DLD1 (cell line): ENCODE results near the gene PSMD4.
"Not testable (repeated sequence)": the region's sequence is repeated elsewhere in the genome, so short reads cannot be mapped to it uniquely, and the experiment has no call there.

Source experiments
- in situ Hi-C: cut with HindIII; loops from 2 replicates; pipeline ENCODE4 v1.10.0; 2017; ENCODE audit warnings: low sequenced_read_pairs

The PSMD4 gene

DNA sequence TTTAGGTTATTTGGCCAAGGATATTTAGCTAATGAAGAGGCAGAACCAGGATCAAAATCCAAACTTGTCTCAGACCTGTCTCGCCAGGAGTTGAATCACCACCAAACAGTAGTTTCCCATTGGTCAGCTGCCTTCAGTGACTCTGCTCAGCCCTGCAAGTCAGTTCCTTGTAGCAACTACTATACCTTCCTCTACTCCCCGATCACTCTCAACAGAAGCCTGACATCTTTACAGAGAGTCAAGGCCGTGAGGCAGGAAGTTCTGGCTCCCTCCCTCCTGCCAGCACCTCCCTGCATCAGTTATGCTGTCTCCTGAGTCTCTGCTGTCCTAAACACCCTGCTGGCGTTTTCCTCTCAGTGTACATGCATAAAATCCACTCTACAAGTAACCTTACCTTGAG is 13.2 kb downstream of the PSMD4 start:
- in situ Hi-C loops = no loop called here

DNA sequence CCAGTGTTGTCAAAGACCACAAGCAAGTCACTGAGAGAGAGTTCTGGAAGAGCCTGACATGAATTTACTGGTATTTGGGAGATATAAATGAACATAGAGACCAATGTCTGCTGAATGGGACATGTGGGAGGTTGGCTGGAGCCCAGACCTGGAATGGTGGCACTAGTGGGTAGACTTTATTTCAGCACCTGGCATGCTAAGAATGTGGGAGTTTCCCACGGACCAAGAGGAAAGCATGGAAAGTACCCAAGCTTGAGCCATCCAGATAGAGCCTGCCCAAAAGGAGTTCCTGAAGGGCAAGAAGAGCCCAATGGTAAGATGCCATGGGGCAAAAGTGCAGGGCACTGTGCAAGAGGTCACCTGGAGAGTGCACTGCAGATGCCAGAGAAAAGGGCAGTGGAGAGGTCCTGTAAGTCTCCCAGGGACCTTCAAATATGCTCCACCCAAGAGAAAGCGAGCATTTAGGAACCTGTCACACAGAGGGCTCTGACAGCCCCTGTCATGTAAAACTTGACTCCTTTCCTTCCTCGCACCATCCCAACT is 19.5 kb downstream of the PSMD4 start:
- in situ Hi-C loops = no loop called here

DNA sequence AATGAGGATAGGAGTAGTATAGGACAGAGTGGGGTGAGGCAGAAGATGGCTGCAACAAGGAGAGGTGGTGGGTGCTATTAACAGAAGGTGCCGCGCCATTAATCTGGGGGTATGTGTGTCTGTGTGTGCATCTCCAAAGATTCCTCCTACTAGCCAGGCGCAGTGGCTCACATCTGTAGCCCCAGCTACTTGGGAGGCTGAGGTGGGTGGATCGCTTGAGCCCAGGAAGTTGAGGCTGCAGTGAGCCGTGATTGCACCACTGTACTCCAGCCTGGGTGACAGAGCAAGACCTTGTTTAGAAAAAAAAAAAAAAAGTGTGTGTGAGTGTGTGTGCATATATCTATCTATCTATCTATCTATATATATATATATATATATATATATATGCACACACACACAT is 20.8 kb downstream of the PSMD4 start:
- in situ Hi-C loops = not testable (repeated sequence)

DNA sequence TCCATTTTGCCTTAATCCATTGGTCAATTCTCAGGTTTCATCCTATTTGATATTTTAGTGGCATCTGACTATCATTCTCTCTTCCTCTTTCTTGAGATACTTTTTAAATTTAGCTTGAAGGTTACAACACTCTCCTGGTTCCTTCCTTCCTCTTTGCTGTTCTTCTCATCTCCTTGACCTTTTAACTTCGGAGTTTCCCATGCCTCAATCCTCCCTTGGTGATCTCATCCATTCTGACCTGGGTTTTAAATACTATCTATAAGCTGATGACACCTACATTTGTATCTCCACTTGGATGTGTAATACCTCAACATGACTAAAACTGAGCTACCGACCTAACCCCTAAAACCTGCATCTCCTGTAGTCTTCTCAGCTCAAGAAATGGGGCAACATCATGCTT is 22.7 kb downstream of the PSMD4 start:
- in situ Hi-C loops = no loop called here

DNA sequence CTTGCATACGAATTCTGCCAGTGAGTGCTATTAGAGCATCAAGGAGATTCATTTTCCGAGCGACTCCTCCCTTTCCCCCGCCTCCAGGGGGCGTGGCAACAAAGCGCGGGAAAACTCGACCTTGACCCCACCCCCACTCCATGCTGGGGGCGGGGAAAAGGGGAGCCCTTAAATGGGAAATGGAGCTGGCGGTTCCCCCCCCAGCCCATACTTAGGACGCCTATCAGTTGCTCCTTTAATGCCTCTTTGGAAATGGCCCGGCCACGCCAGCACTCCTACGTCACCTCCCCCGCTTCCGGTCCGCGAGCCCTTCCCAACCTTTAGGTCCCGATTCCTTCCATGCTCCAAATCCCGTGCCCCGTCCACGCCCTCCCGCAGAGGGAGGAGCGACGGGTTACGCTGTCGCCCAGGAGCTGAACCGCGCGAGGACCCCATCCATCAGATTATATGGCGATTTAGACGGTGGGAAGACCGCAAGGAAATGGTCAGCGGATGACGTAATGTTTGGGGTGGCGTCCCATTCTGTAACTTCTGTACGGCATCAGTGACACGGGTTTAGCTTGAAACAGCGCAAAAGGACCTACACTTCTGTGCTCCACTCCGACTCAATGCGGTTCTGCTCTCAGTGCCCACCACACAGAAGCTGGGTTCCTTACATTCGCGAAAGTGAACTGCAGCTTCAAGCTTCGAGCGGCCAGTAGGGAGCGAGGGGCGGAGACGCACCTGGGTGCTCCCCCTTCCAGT is 26.9 kb downstream of the PSMD4 start:
- in situ Hi-C loops = no loop called here

DNA sequence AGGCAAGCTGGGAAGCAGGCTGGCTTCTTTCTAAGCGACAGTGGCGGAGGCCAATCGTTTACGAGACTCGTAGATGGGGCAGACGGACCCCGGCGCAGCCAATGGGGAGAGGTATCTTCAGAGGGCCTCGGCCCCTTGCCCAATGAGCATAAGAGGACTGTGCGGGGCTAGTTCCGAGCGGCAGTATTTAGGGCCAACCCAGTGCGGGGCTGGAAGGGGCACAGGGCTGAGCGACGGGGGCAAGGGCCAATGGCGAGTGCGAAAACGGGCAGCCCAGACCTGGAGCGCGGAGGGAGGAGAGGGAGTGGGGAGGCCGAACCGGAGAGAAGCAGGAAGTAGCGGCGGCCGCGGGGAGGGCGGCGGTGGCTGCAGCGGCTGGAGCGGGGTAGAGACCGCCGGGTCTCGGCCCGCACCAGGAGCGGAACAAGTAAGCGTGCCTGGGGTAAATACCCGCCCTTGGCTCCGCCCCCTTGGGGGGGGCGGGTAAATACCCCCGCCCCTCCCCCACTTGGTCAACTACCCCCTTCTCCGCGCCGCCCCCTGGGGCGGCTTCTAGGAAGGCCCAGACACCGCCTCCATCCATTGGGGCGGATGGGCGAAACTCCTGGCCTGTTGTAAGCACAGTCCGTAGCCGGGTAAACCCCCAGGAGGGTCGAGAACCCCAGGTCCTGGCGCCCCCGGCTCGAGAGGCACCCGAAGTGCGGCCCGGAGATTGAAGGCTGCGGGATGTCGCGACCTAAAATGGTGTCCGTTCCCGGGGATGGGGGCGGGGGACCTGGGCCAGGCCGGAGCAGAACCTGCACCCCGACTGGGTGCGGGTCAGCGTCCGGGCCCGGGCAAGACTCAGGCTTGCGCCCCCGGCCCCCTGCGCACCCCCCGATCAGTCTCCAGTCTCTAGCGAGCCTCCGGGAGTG is 27.7 kb downstream of the PSMD4 start, which contains the start of gene ZNF687:
TSS of gene ZNF687 (plus strand) at position 331 of the 914 bp plus-strand sequence. CDS start 3,993 bp downstream, outside the sequence.
- in situ Hi-C loops = no loop called here

DNA sequence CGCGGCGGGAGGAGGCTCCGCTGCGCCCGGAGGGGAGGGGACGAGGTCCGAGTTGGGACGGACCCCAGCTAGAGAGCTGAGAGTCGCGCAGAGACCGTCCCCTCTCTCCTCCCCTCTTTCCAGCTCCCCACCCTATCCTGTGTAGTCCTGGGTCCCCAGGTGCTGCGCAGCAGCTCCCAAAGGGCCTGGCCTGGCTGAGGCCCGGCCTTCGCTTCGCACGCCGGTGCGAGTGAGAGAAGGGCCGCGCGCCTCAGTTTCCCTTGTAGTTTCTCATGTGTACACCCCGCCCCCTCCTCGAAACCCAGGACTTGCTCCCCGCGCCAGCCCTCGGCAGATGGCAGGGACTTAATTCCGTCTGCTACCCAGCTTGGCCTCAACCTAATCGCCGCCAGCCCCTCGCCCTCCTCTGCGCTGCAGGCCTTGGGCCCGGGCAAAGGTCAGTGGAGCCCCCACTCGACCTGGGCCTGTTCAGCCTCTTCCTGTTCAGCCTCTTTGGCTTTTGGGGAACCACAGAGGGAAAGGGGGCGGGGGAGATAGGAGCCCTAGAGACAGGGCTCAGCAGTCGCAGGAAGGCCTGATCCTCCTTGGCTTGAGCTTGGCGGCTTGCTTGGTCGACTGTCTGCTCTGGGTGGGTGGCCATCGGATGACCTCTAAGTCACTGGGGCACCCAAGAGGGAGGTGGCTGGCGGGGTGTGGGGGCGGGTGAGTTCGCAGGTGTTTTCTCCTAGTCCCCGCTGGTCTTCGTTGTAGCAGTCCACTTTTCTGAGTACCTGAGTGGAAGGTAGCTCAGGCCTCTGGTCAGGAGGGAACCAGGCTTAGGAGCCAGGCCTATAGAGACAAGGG is 28.6 kb downstream of the PSMD4 start:
- in situ Hi-C loops = no loop called here

DNA sequence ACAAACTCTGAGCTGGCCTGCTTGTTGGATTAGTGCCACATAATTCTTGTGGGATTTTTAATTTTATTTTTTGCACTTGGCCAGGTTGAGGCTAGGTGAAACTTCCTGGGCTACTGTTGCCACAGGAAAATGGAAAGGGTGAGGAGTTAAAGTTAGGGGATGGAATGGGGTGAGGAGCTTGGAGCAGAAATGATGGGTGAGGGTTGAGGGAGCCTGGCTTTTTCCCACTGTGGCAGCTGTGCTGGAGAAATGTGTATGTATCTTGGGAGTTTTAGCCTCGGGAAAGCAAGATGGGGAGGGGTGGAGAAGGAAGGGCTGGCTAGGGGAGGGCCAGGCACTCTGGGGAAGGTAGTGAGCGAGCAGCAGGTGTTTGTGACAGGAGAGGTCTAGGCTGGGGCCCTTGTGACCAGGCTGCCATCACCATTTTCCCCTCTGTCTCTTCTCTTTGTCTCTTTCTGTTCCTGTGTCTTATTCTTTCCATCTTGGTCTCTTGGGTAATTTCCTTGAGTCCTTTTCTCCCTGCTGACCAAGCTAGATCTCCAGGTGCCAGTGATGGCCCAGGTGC is 29.6 kb downstream of the PSMD4 start:
- in situ Hi-C loops = no loop called here

DNA sequence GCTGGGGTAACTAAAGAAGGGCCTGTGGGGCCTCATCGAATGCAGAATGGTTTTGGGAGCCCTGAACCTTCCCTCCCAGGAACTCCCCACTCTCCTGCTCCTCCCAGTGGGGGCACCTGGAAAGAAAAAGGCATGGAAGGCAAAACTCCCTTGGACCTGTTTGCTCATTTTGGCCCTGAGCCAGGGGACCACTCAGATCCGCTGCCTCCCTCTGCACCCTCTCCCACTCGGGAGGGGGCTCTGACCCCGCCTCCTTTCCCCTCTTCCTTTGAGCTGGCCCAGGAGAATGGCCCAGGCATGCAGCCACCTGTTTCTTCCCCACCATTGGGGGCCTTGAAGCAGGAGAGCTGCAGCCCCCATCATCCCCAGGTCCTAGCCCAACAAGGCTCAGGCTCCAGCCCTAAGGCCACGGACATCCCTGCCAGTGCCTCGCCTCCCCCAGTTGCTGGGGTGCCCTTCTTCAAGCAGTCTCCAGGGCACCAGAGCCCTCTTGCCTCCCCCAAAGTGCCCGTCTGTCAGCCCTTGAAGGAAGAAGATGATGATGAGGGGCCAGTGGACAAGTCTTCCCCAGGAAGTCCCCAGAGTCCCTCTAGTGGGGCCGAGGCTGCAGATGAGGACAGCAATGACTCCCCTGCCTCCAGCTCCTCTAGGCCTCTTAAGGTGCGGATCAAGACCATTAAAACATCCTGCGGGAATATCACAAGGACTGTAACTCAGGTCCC is 32.2 kb downstream of the PSMD4 start:
- in situ Hi-C loops = no loop called here

DNA sequence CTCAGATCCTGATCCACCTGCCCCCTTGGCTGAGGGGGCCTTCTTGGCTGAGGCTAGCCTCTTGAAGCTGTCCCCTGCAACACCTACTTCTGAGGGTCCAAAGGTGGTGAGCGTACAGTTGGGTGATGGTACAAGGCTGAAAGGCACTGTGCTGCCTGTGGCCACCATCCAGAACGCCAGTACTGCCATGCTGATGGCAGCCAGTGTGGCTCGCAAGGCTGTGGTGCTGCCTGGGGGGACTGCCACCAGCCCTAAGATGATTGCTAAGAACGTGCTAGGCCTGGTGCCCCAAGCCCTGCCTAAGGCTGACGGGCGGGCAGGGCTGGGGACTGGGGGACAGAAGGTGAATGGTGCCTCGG is 32.8 kb downstream of the PSMD4 start:
- in situ Hi-C loops = no loop called here

DNA sequence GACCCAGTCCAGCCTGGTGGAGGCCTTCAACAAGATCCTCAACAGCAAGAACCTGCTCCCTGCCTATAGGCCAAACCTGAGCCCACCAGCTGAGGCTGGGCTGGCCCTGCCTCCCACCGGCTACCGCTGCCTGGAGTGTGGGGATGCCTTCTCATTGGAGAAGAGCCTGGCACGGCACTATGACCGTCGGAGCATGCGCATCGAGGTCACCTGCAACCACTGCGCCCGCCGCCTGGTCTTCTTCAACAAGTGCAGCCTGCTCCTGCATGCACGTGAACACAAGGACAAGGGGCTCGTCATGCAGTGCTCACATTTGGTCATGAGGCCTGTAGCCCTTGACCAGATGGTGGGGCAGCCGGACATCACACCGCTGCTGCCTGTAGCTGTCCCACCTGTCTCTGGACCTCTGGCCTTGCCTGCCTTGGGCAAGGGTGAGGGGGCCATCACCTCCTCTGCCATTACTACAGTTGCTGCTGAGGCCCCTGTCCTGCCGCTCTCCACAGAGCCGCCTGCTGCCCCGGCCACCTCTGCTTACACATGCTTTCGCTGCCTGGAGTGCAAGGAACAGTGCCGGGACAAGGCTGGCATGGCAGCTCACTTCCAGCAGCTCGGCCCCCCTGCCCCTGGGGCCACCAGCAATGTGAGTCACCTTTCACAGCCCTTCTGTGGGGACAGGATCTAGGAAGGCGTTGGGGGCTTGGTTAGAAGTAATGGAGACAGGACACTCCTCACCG is 33.4 kb downstream of the PSMD4 start:
- in situ Hi-C loops = no loop called here

DNA sequence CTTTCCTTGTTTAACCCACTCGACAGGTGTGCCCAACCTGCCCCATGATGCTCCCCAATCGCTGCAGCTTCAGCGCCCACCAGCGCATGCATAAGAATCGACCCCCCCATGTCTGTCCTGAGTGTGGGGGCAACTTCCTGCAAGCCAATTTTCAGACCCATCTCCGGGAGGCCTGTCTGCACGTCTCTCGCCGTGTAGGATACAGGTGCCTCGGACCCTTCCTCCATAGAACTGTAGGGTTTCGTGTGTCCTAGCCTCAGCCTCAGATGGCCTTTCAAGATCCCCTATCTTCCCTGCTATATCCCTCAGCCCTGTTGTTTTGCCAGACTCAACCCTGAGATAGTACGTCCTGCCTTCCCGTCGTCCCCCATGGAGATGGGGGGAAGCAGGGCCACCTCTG is 34.0 kb downstream of the PSMD4 start:
- in situ Hi-C loops = no loop called here

DNA sequence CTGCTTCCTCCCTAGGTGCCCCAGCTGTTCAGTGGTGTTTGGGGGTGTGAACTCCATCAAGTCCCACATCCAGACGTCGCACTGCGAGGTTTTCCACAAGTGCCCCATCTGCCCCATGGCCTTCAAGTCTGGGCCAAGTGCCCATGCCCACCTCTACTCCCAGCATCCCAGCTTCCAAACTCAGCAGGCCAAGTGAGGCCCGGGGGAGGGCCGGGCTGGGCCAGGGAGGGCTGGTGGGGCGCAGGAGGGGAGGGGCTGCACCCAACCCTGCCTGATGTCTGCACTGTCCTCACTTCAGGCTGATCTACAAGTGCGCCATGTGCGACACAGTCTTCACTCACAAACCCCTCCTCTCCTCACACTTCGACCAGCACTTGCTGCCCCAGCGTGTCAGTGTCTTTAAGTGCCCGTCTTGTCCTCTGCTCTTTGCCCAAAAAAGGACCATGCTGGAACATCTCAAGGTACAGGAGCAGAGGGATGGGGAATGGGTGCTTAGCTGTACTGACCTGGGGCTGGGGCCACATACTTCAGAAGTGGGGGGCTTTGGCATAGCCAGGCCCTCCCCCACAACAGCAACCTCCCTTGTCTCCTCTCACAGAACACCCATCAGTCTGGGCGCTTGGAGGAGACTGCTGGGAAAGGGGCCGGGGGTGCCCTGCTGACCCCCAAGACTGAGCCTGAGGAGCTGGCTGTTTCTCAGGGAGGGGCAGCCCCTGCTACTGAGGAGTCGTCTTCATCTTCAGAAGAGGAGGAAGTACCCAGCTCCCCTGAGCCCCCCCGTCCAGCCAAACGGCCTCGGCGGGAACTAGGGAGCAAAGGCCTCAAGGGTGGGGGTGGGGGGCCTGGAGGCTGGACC is 34.8 kb downstream of the PSMD4 start:
- in situ Hi-C loops = no loop called here

DNA sequence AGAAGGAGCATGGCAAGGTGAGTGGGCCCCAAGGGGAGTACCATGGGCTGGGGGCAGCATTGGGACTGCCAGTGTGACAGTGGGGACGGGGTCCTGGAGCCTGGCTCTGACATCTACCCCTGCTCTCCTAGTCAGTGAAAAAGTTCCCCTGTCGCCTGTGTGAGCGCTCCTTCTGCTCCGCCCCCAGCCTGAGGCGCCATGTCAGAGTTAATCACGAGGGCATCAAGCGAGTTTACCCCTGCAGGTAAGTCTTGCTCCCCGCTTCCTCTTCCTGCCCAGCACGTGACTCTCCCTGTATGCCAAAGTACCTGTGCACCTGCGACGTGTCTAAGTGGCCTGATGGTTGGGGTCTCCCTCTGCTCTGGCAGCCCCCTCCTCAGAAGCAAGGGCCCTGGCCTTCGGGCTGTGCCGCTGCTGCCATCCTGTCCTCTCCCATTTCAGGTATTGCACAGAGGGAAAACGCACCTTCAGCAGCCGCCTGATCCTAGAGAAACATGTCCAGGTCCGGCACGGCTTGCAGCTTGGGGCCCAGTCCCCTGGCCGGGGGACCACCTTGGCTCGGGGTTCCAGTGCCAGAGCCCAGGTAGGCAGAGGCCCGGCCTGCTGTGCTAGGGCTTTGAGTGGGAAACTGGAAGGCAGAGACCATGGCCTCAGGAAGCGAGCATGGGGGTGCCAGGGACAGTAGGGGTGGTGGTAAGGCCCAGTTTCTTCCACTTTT is 35.6 kb downstream of the PSMD4 start:
- in situ Hi-C loops = no loop called here

DNA sequence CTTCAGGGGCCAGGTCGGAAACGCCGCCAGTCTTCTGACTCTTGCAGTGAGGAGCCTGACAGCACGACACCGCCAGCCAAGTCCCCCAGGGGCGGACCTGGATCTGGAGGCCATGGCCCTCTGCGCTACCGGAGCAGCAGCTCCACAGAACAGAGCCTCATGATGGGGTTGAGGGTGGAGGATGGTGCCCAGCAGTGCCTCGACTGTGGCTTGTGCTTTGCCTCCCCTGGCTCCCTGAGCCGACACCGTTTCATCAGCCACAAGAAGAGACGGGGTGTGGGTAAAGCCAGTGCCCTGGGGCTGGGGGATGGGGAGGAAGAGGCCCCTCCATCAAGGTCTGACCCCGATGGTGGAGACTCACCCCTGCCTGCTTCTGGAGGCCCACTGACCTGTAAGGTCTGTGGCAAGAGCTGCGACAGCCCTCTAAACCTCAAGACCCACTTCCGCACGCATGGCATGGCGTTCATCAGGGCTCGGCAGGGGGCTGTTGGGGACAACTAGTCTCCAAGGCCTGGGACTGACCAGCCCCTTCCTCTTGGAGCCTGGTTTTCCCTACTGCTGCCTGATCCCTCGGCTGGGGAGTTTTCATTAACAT is 36.3 kb downstream of the PSMD4 start:
- in situ Hi-C loops = no loop called here

DNA sequence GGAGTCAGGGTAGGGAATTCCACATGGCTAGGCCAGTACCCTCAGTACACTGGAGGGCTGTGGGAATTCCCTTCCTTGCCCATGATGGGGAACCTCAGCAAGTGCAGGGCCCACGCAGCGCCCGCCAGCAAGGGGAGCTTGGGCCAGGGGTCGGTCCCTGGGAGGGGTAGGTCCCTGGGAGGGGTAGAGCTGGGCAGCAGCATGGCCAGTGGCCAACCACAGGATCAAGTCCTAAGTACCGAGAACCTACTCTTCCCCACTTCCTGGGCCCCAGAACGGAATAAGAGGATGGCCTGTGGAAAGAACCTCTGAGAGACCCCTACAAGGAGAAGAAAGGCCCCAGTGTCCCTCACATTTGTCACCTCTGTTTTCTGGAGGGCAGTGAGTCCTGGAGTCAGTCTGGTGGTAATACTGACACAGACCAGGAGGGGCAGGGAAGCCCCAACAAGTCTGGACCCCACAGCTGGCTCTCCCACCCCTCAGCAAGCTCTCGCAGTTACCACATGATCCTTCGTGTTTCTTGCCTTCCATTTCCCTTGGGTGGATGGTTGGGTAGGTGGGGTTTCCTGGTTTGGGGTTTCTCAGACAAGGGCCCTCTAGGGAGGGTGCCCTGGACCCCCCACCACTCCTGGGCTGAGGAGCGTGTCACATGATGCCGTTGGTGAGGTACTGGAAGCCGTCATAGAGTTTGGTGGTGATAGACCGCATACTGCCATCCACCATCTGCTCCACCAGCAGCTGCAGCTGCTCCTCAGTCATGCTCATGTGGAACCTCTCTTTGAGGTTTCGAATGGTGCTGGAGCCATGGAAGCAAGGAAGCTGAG is 37.9 kb downstream of the PSMD4 start:
- in situ Hi-C loops = no loop called here
